Gastrocnemius medialis (tissue), 4 donors: ENCODE results near the gene TATDN2. TPM values are rescaled to one million over a fixed set of nuclear protein-coding genes. Genes with fewer than 3 reads are reported as not detected.

Experiments
- ATAC-seq, 2 donors: fragments of 150-250 bp; one replicate each; pipeline ENCODE4 v1.9.1; 2016
- DNase-seq, 2 donors: peaks; one replicate each; pipeline ENCODE4 v3.0.0-alpha.2; 2019
- H3K27ac ChIP-seq, 4 donors: fragments of 200-600 bp; sonication (generic); 1 replicate in 1 of 4; 2 replicates in 3 of 4; pipeline ENCODE4 v1.5.1; 2016 to 2018; ENCODE audit warnings: mild to moderate bottlenecking in 2 of 4, moderate library complexity in 1 of 4
- H3K27me3 ChIP-seq, 3 donors: fragments of 200-600 bp; sonication (generic) in 2 of 3; 1 replicate in 1 of 3; 2 replicates in 2 of 3; pipeline versions ENCODE4 v1.5.1 to v1.6.0; 2016 to 2019; ENCODE audit warnings: mild to moderate bottlenecking in 1 of 3, moderate library complexity in 1 of 3
- H3K36me3 ChIP-seq, 2 donors: fragments of 200-600 bp; sonication (generic) in 1 of 2; one replicate each; pipeline ENCODE4 v1.5.1; 2017 to 2018
- H3K4me1 ChIP-seq, 2 donors: fragments of 200-600 bp; sonication (generic) in 1 of 2; one replicate each; pipeline ENCODE4 v1.5.1; 2016 to 2017; ENCODE audit warnings: mild to moderate bottlenecking in 2 of 2
- H3K4me3 ChIP-seq, 4 donors: fragments of 200-600 bp; sonication (generic) in 3 of 4; 1 replicate in 1 of 4; 2 replicates in 3 of 4; pipeline ENCODE4 v1.5.1; 2016 to 2019; ENCODE audit warnings: mild to moderate bottlenecking in 2 of 4
- H3K9me3 ChIP-seq, 3 donors: fragments of 200-600 bp; sonication (generic) in 2 of 3; 1 replicate in 1 of 3; 2 replicates in 2 of 3; pipeline ENCODE4 v1.5.1; 2016 to 2019
- CTCF ChIP-seq, 5 experiments: fragments of 450-650 bp in 3 of 5; fragments of 200-600 bp in 2 of 5; sonication (generic) in 2 of 5; IDR thresholded peaks in 4 of 5; conservative IDR thresholded peaks in 1 of 5; 1 replicate in 4 of 5; 2 replicates in 1 of 5; pipeline ENCODE4 v1.5.1; 2016 to 2019; ENCODE audit warnings: antibody characterized with exemption in 5 of 5, mild to moderate bottlenecking in 3 of 5, moderate library complexity in 3 of 5
- POLR2A ChIP-seq, 2 donors: fragments of 450-650 bp; IDR thresholded peaks; one replicate each; pipeline ENCODE4 v1.6.1; 2017; ENCODE audit warnings: antibody characterized with exemption in 2 of 2, mild to moderate bottlenecking in 2 of 2, moderate library complexity in 2 of 2
- in situ Hi-C, 4 donors: fragments of 200-750 bp; cut with MboI; loops; one replicate each; pipeline versions ENCODE4 v1.15.0 to v1.8.0; 2017; ENCODE audit warnings: low sequenced_read_pairs in 4 of 4
- intact Hi-C: fragments of 100-400 bp; cut with DNase I; formaldehyde crosslinking; loops from one replicate; pipeline ENCODE4 v1.15.1; 2023; ENCODE audit warnings: low total_unique reads
- total RNA-seq, 4 donors: library from RNA; depleted of rRNA; stranded (reverse); fragments of >200 nt; gene quantifications; one replicate each; pipeline versions ENCODE4 v1.1.0 to v1.2.3, GENCODE V29; 2016

TATDN2 gene
- total RNA-seq, 4 donors from 2014 or later, result 10.9 to 11.5 (median 10.9) TPM

DNA sequence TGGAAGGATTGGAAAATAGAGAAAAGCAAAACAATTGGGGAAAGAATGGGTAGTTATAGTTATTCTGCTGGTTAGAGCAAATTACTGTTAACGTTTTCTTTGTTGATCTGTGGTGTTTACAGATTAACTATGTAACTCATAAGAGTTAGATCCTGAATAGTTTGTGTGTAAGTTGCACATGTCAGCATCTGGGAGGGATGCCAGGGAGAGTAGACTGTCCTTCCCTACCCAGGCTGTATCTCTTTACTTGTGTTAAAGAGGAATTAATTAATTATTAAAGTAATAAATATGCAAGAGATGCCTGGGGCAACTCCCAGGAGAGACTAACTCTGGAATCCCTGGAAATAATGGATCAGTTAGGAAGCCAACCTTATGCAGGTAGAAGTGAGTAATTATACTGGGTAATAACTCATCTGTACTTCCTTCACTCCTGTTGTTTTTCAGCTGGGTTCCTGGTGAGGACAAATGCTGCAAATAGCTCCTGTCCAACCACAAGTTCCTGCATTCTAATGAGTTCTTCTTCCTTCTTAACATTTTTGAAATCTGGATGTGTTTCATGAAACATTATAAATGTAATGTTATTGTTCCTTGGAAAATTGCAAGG, 25.5 kb downstream of the TATDN2 start:
- peaks cover 27 to 32% of the 10 kb centered on the region in 2 donors for H3K4me1 ChIP-seq
- H3K4me3 ChIP-seq, result no peak overlapping the region
- TF ChIP-seq POLR2A (IDR thresholded peaks at IDR 0.05), result no peak
- no peak for TF ChIP-seq CTCF (IDR thresholded peaks at IDR 0.05 in 4 of 5, conservative IDR thresholded peaks at IDR 0.05 in 1 of 5)
- in situ Hi-C loops, result no loop called here
- peaks cover 0 to 50% of the 10 kb centered on the region in 2 donors for H3K36me3 ChIP-seq
- peak overlapping the region; percentile 12 to 71 (median 64) for H3K27ac ChIP-seq
- intact Hi-C loops, result no loop called here
- H3K27me3 ChIP-seq, result no peaks in the 10 kb centered on the region
- H3K9me3 ChIP-seq, result no peaks in the 10 kb centered on the region
- DNase-seq, result peak in 1 of 2 donors; percentile 29
- ATAC-seq, result peak in 1 of 2 donors; percentile 51

DNA sequence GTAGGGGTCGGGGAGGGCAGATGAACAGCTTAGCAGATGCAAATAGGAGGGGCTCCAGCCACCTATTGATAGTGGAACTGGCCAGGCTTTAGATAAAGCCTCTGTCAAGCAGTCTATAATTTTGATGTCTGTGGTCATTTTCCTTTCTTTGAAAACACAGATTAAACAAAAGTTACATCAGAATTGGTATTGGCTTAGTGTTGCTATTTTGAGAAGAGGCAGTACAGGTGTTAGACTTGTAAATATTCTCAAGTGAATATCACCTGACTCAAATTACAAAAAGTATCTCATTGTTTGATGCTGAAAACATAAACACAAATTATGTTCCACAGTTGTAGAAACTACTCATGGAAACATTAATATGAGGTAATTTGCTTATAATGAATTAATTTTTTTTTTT, 26.3 kb downstream of the TATDN2 start:
- Histone ChIP-seq H3K27me3 (no peaks in the 10 kb centered on the region), H3K4me1 (peaks cover 22 to 27% of the 10 kb centered on the region in 2 donors), H3K4me3 (no peak overlapping the region), H3K27ac (peak overlapping the region; percentile 12 to 71 (median 64)), H3K36me3 (peaks cover 0 to 58% of the 10 kb centered on the region in 2 donors), H3K9me3 (no peaks in the 10 kb centered on the region)
- ATAC-seq, result peak in 1 of 2 donors; percentile 58
- TF ChIP-seq CTCF (IDR thresholded peaks at IDR 0.05 in 4 of 5, conservative IDR thresholded peaks at IDR 0.05 in 1 of 5) (no peak), POLR2A (IDR thresholded peaks at IDR 0.05) (no peak)
- in situ Hi-C loops (no loop called here), intact Hi-C loops (no loop called here)
- DNase-seq, result no peak

DNA sequence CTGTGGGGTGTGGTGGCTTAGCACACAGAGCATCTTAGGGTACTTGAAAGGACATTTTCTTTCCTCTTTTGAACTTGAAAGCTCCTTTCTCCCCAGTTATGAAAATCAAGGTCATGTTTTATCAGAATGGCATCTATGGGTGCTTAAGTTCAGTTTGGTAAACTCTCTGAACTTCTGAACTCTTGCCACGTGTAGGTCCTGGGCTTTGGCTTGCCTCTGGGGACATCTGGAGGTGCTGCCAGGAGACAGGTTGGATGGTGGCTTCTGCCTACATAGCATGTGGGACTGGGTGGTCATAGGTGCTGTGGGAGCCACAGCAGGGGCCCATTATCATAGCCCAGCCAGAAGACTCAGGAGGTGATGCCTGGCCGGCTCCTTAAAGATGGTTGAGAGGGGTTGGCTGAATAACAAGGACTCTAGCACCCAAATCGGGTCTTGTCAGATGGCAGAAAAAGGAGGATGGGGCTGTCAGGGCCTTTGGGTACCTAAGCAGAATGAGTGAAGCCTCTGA, 28.9 kb downstream of the TATDN2 start:
- no peak for ATAC-seq
- Histone ChIP-seq H3K36me3 (peaks cover 0 to 58% of the 10 kb centered on the region in 2 donors), H3K4me1 (peaks cover 22 to 27% of the 10 kb centered on the region in 2 donors), H3K4me3 (no peak overlapping the region), H3K27ac (no peak overlapping the region), H3K27me3 (no peaks in the 10 kb centered on the region), H3K9me3 (no peaks in the 10 kb centered on the region)
- TF ChIP-seq POLR2A (IDR thresholded peaks at IDR 0.05) (no peak), CTCF (IDR thresholded peaks at IDR 0.05 in 4 of 5, conservative IDR thresholded peaks at IDR 0.05 in 1 of 5) (no peak)
- in situ Hi-C loops (no loop called here), intact Hi-C loops (no loop called here)
- DNase-seq, result no peak

- Histone ChIP-seq H3K27me3 (no peaks in the 10 kb centered on the region), H3K36me3 (peaks cover 0 to 67% of the 10 kb centered on the region in 2 donors), H3K4me1 (peaks cover 15 to 19% of the 10 kb centered on the region in 2 donors), H3K4me3 (no peak overlapping the region), H3K9me3 (no peaks in the 10 kb centered on the region), H3K27ac (no peak overlapping the region)
- no peak for DNase-seq
- intact Hi-C loops, result no loop called here
- in situ Hi-C loops, result no loop called here
- TF ChIP-seq CTCF (IDR thresholded peaks at IDR 0.05 in 4 of 5, conservative IDR thresholded peaks at IDR 0.05 in 1 of 5) (no peak), POLR2A (IDR thresholded peaks at IDR 0.05) (no peak)
- ATAC-seq, result no peak
These were observed 30.2 kb downstream of the TATDN2 start for GRCh38 chr3:10278501-10278900.
